ENCODE results near the gene WDTC1.

Gene WDTC1

GRCh38 chr1:27303509-27303908 is 69.1 kb downstream of the WDTC1 start:
- no peak for DNase-seq

- no peak for DNase-seq
Measured at GRCh38 chr1:27306071-27306470, 71.6 kb downstream of the WDTC1 start.

- peak; percentile 76 to 82 for DNase-seq
Measured at GRCh38 chr1:27306892-27307761, 72.7 kb downstream of the WDTC1 start.

GRCh38 chr1:27307874-27308598 is 73.6 kb downstream of the WDTC1 start:
- peak; percentile 46 to 72 for DNase-seq

- DNase-seq: no peak
Measured at GRCh38 chr1:27314169-27314568, 79.7 kb downstream of the WDTC1 start.

GRCh38 chr1:27314737-27315136 is 80.3 kb downstream of the WDTC1 start:
- DNase-seq: no peak

GRCh38 chr1:27316860-27317259 is 82.4 kb downstream of the WDTC1 start:
- DNase-seq: no peak

- no peak for DNase-seq
Measured at GRCh38 chr1:27318136-27318535, 83.7 kb downstream of the WDTC1 start.

GRCh38 chr1:27318596-27318995 is 84.2 kb downstream of the WDTC1 start:
- no peak for DNase-seq

GRCh38 chr1:27321813-27322568 is 87.6 kb downstream of the WDTC1 start, which contains the start of gene TMEM222:
Gene TMEM222 (plus strand): TSS chr1:27322163. CDS start chr1:27322198, 35 bp downstream.
- DNase-seq: peak; percentile 92 to 97

GRCh38 chr1:27322569-27323240 is 88.3 kb downstream of the WDTC1 start:
- no peak for DNase-seq

- DNase-seq: no peak
Measured at GRCh38 chr1:27325286-27325685, 90.9 kb downstream of the WDTC1 start.

- no peak for DNase-seq
Measured at GRCh38 chr1:27327964-27328363, 93.5 kb downstream of the WDTC1 start.

GRCh38 chr1:27330786-27331185 is 96.4 kb downstream of the WDTC1 start:
- no peak for DNase-seq

GRCh38 chr1:27331426-27331825 is 97.0 kb downstream of the WDTC1 start:
- no peak for DNase-seq

- DNase-seq: no peak
Measured at GRCh38 chr1:27331922-27332321, 97.5 kb downstream of the WDTC1 start.

- peak in 1 of 2 experiments; percentile 32 for DNase-seq
Measured at GRCh38 chr1:27332536-27333281, 98.3 kb downstream of the WDTC1 start.

- DNase-seq: no peak
Measured at GRCh38 chr1:27333717-27334279, 99.4 kb downstream of the WDTC1 start.

GRCh38 chr1:27335506-27336422 is 101.3 kb downstream of the WDTC1 start:
- DNase-seq: no peak

GRCh38 chr1:27336756-27337155 is 102.3 kb downstream of the WDTC1 start:
- no peak for DNase-seq
